Caco-2 (cell line): Measurements from ENCODE around the gene KIAA1958. TPM values are rescaled to one million over a fixed set of nuclear protein-coding genes. Genes with fewer than 3 reads are reported as not detected.

Source experiments
- BruUV-seq: library from RNA; stranded (reverse); fragments of 400-500 nt; replicated peaks from 2 replicates; lab custom pipeline; 2021; lab: Mats Ljungman, UMichigan
- CTCF ChIA-PET: fragments of 300-600 bp; sonication (Branson Sonifier 250); formaldehyde crosslinking; loops from one replicate; lab custom pipeline; 2022; ENCODE audit warnings: antibody characterized with exemption; lab: Charles Lee
- POLR2A ChIA-PET: fragments of 300-600 bp; sonication (Branson Sonifier 250); formaldehyde crosslinking; loops from one replicate; lab custom pipeline; 2022; ENCODE audit warnings: antibody characterized with exemption; lab: Charles Lee
- DNase-seq, 2 experiments: peaks; one replicate each; pipeline versions ENCODE4 v3.0.0 to v3.0.0-alpha.2; 2020 to 2022
- H3K27me3 ChIP-seq: replicated peaks from 2 replicates; pipeline ENCODE4 v1.6.0; 2011; ENCODE audit warnings: low read length; ENCODE audit not compliant: control insufficient read depth, insufficient read depth
- H3K36me3 ChIP-seq: 2 replicates; pipeline ENCODE4 v1.5.1; 2011; ENCODE audit warnings: low read length; ENCODE audit not compliant: control insufficient read depth, insufficient read depth
- H3K4me1 ChIP-seq: fragments of 250-450 bp; sonication (Bioruptor Pico); 2 replicates; pipeline ENCODE4 v1.5.1; 2020; ENCODE audit warnings: mild to moderate bottlenecking
- H3K4me3 ChIP-seq: 2 replicates; pipeline ENCODE4 v1.5.1; 2011; ENCODE audit warnings: low read depth, mild to moderate bottlenecking, control low read depth, low read length
- H3K9me3 ChIP-seq: fragments of 250-450 bp; sonication (Bioruptor Pico); 2 replicates; pipeline ENCODE4 v1.5.1; 2020; ENCODE audit warnings: mild to moderate bottlenecking, moderate library complexity
- H3K27ac Mint-ChIP-seq: one replicate; pipeline ENCODE4 v1.8.0; 2022; ENCODE audit warnings: mixed read lengths; ENCODE audit not compliant: unreplicated experiment
- H3K27me3 Mint-ChIP-seq: one replicate; pipeline ENCODE4 v1.8.0; 2022; ENCODE audit warnings: mixed read lengths; ENCODE audit not compliant: insufficient read depth, unreplicated experiment
- H3K36me3 Mint-ChIP-seq: one replicate; pipeline ENCODE4 v1.8.0; 2022; ENCODE audit warnings: mild to moderate bottlenecking, mixed read lengths; ENCODE audit not compliant: insufficient read depth, unreplicated experiment
- H3K4me1 Mint-ChIP-seq: one replicate; pipeline ENCODE4 v1.8.0; 2022; ENCODE audit warnings: low read depth, mixed read lengths; ENCODE audit not compliant: unreplicated experiment
- H3K4me3 Mint-ChIP-seq: one replicate; pipeline ENCODE4 v1.8.0; 2022; ENCODE audit warnings: mild to moderate bottlenecking, moderate library complexity, mixed read lengths; ENCODE audit not compliant: unreplicated experiment
- H3K9me3 Mint-ChIP-seq: one replicate; pipeline ENCODE4 v1.8.0; 2022; ENCODE audit warnings: mixed read lengths; ENCODE audit not compliant: unreplicated experiment
- CTCF ChIP-seq, 2 experiments: fragments of 200-600 bp in 1 of 2; IDR thresholded peaks; 1 replicate in 1 of 2; 2 replicates in 1 of 2; pipeline versions ENCODE4 v1.5.1 to v1.8.0; 2011 to 2022; ENCODE audit warnings: antibody characterized with exemption in 1 of 2, control low read depth in 1 of 2, inconsistent platforms in 1 of 2, low read depth in 1 of 2, low read length in 1 of 2, mild to moderate bottlenecking in 1 of 2, moderate library complexity in 1 of 2; ENCODE audit not compliant: insufficient read depth in 1 of 2, severe bottlenecking in 1 of 2, unreplicated experiment in 1 of 2
- intact Hi-C: fragments of 100-400 bp; cut with micrococcal nuclease; formaldehyde crosslinking; loops from one replicate; pipeline ENCODE4 v1.10.0; 2022; ENCODE audit not compliant: unreplicated experiment
- total RNA-seq: library from RNA; stranded (reverse); gene quantifications from 2 replicates; pipeline ENCODE4 v1.2.3, GENCODE V29; 2022

Gene KIAA1958
- total RNA-seq, 1 experiment from 2014 or later = 20.0 TPM

GRCh38 chr9:112562235-112562958 is 75.8 kb downstream of the KIAA1958 start:
- no peaks in the 10 kb centered on the region for H3K9me3 Mint-ChIP-seq
- H3K27me3 Mint-ChIP-seq = no peaks in the 10 kb centered on the region
- no peak overlapping the region for H3K4me3 ChIP-seq
- BruUV-seq = no TSS peak
- H3K36me3 ChIP-seq = no peaks in the 10 kb centered on the region
- no peak overlapping the region for H3K4me3 Mint-ChIP-seq
- H3K4me1 Mint-ChIP-seq = no peaks in the 10 kb centered on the region
- H3K4me1 ChIP-seq = no peaks in the 10 kb centered on the region
- intact Hi-C loops = no loop called here
- H3K27me3 ChIP-seq = no peaks in the 10 kb centered on the region
- H3K36me3 Mint-ChIP-seq = no peaks in the 10 kb centered on the region
- H3K27ac Mint-ChIP-seq = no peak overlapping the region
- ChIA-PET POLR2A (no interaction called here), CTCF (no interaction called here)
- H3K9me3 ChIP-seq = no peaks in the 10 kb centered on the region
- TF ChIP-seq CTCF (IDR thresholded peaks at IDR 0.05; ENCODE audit: insufficient read depth in 1 of 2, low read depth in 1 of 2, low read length in 1 of 2, severe bottlenecking in 1 of 2, unreplicated experiment in 1 of 2) = no peak
- no peak for DNase-seq

GRCh38 chr9:112569186-112569585 is 82.6 kb downstream of the KIAA1958 start:
- no peak for TF ChIP-seq CTCF (IDR thresholded peaks at IDR 0.05; ENCODE audit: insufficient read depth in 1 of 2, low read depth in 1 of 2, low read length in 1 of 2, severe bottlenecking in 1 of 2, unreplicated experiment in 1 of 2)
- BruUV-seq = no TSS peak
- ChIA-PET CTCF (no interaction called here), POLR2A (no interaction called here)
- H3K27ac Mint-ChIP-seq = no peak overlapping the region
- Histone ChIP-seq H3K36me3 (no peaks in the 10 kb centered on the region), H3K4me1 (no peaks in the 10 kb centered on the region), H3K27me3 (no peaks in the 10 kb centered on the region), H3K9me3 (no peaks in the 10 kb centered on the region), H3K4me3 (no peak overlapping the region)
- peaks cover 15% of the 10 kb centered on the region for H3K4me1 Mint-ChIP-seq
- intact Hi-C loops = no loop called here
- H3K4me3 Mint-ChIP-seq = no peak overlapping the region
- H3K27me3 Mint-ChIP-seq = no peaks in the 10 kb centered on the region
- no peak for DNase-seq
- H3K9me3 Mint-ChIP-seq = no peaks in the 10 kb centered on the region
- H3K36me3 Mint-ChIP-seq = peaks cover under 1% of the 10 kb centered on the region

GRCh38 chr9:112570671-112571167 is 84.1 kb downstream of the KIAA1958 start:
- Mint-ChIP-seq H3K9me3 (no peaks in the 10 kb centered on the region), H3K4me1 (peaks cover 15% of the 10 kb centered on the region), H3K27ac (no peak overlapping the region), H3K27me3 (no peaks in the 10 kb centered on the region), H3K4me3 (no peak overlapping the region), H3K36me3 (peaks cover 11% of the 10 kb centered on the region)
- no peak overlapping the region for H3K4me3 ChIP-seq
- ChIA-PET CTCF (no interaction called here), POLR2A (interaction anchor here (0.6 kb wide), 1 partner anchor 206 kb away, joined by 3 read pairs; no protein-coding TSS in a partner anchor)
- no peak for TF ChIP-seq CTCF (IDR thresholded peaks at IDR 0.05; ENCODE audit: insufficient read depth in 1 of 2, low read depth in 1 of 2, low read length in 1 of 2, severe bottlenecking in 1 of 2, unreplicated experiment in 1 of 2)
- intact Hi-C loops = no loop called here
- H3K4me1 ChIP-seq = no peaks in the 10 kb centered on the region
- BruUV-seq = no TSS peak
- no peaks in the 10 kb centered on the region; the same call in none of the 2 replicates for H3K36me3 ChIP-seq
- no peaks in the 10 kb centered on the region for H3K9me3 ChIP-seq
- H3K27me3 ChIP-seq = no peaks in the 10 kb centered on the region
- no peak for DNase-seq
